OCI-LY7 (cell line): ENCODE results near the gene DEFB124. TPM values are rescaled to one million over a fixed set of nuclear protein-coding genes. Genes with fewer than 3 reads are reported as not detected.
A peak's percentile ranks its signal among the peaks of the same experiment; 100 is the strongest.

Experiments
- BruUV-seq: library from RNA; stranded (reverse); fragments of 400-500 nt; replicated peaks from 2 replicates; lab custom pipeline; 2021; lab: Mats Ljungman, UMichigan
- CTCF ChIA-PET: fragments of 300-600 bp; sonication (Branson Sonifier 250); formaldehyde crosslinking; loops from one replicate; lab custom pipeline; 2022; ENCODE audit warnings: antibody characterized with exemption; ENCODE audit not compliant: unreplicated experiment; lab: Charles Lee
- POLR2A ChIA-PET: fragments of 300-600 bp; sonication (Branson Sonifier 250); formaldehyde crosslinking; loops from one replicate; lab custom pipeline; 2022; ENCODE audit warnings: antibody characterized with exemption; lab: Charles Lee
- DNase-seq: peaks from one replicate; pipeline ENCODE4 v3.0.0-alpha.2; 2015; ENCODE audit warnings: low spot score
- H2AFZ ChIP-seq: fragments of 200-600 bp; sonication (generic), shearing (Covaris generic); 2 replicates; pipeline ENCODE4 v1.6.1; 2014; ENCODE audit warnings: mild to moderate bottlenecking, antibody characterized with exemption, low read length, moderate library complexity
- H3K27ac ChIP-seq: fragments of 200-600 bp; sonication (generic); 2 replicates; pipeline ENCODE4 v1.5.1; 2014; ENCODE audit warnings: mixed run types, low read depth, mild to moderate bottlenecking, moderate library complexity, low read length, inconsistent platforms; ENCODE audit not compliant: poor library complexity, severe bottlenecking
- H3K36me3 ChIP-seq: fragments of 200-600 bp; sonication (generic); 2 replicates; pipeline ENCODE4 v1.6.1; 2014; ENCODE audit warnings: mild to moderate bottlenecking, antibody characterized with exemption, low read length, moderate library complexity, mixed read lengths; ENCODE audit not compliant: insufficient read depth
- H3K4me1 ChIP-seq: fragments of 200-600 bp; sonication (generic); 2 replicates; pipeline ENCODE4 v1.5.1; 2014; ENCODE audit warnings: mild to moderate bottlenecking, low read length; ENCODE audit not compliant: insufficient read depth, poor library complexity, severe bottlenecking
- H3K4me2 ChIP-seq: fragments of 200-600 bp; sonication (generic); 2 replicates; pipeline ENCODE4 v1.6.1; 2014; ENCODE audit warnings: mild to moderate bottlenecking, low read length
- H3K4me3 ChIP-seq: fragments of 200-600 bp; sonication (generic); 2 replicates; pipeline ENCODE4 v1.5.1; 2014; ENCODE audit warnings: mild to moderate bottlenecking, low read depth, low read length; ENCODE audit not compliant: poor library complexity, severe bottlenecking
- H3K79me2 ChIP-seq: fragments of 200-600 bp; sonication (generic); 2 replicates; pipeline ENCODE4 v1.6.1; 2016; ENCODE audit warnings: low read depth, mild to moderate bottlenecking, low read length, moderate library complexity, mixed read lengths; ENCODE audit not compliant: insufficient read depth
- H3K9me2 ChIP-seq: fragments of 200-600 bp; sonication (generic); 2 replicates; pipeline ENCODE4 v1.6.1; 2016; ENCODE audit warnings: mild to moderate bottlenecking, low read length, mixed read lengths; ENCODE audit not compliant: insufficient read depth
- H3K9me3 ChIP-seq: fragments of 200-600 bp; sonication (generic); 2 replicates; pipeline ENCODE4 v1.6.1; 2014; ENCODE audit warnings: mild to moderate bottlenecking, mixed run types, low read length, mixed read lengths
- H4K20me1 ChIP-seq: fragments of 200-600 bp; sonication (generic); 2 replicates; pipeline ENCODE4 v1.6.1; 2014; ENCODE audit warnings: mild to moderate bottlenecking, antibody characterized with exemption, low read length, moderate library complexity, mixed read lengths; ENCODE audit not compliant: insufficient read depth
- CTCF ChIP-seq: fragments of 200-600 bp; sonication (generic); conservative IDR thresholded peaks from 2 replicates; pipeline ENCODE4 v1.5.1; 2014; ENCODE audit warnings: mild to moderate bottlenecking, antibody characterized with exemption, low read length, moderate library complexity, mixed read lengths
- EZH2phosphoT487 ChIP-seq: fragments of 200-600 bp; sonication (generic); IDR thresholded peaks from 2 replicates; pipeline ENCODE4 v1.6.1; 2018; ENCODE audit warnings: low read depth, borderline replicate concordance, mild to moderate bottlenecking, mixed run types, antibody characterized with exemption, low read length, moderate library complexity, mixed read lengths
- intact Hi-C: fragments of 100-400 bp; cut with micrococcal nuclease; formaldehyde crosslinking; loops from one replicate; pipeline ENCODE4 v1.10.0; 2022; ENCODE audit not compliant: unreplicated experiment
- total RNA-seq, 2 experiments: library from RNA; depleted of rRNA in 1 of 2; stranded (reverse); fragments of >200 nt in 1 of 2; shearing (Covaris generic) in 1 of 2; gene quantifications; 2 replicates each; pipeline ENCODE4 v1.2.3, GENCODE V29; 2014 to 2022

Gene DEFB124
- total RNA-seq, 2 experiments from 2014 or later, result not detected

- intact Hi-C loops, result no loop called here
- no peak for TF ChIP-seq EZH2phosphoT487
- Histone ChIP-seq H3K36me3 (no peaks in the 10 kb centered on the region), H2AFZ (no peak overlapping the region), H3K4me3 (no peak overlapping the region), H4K20me1 (no peaks in the 10 kb centered on the region), H3K79me2 (no peaks in the 10 kb centered on the region), H3K9me3 (no peaks in the 10 kb centered on the region), H3K9me2 (no peaks in the 10 kb centered on the region), H3K4me2 (no peak overlapping the region), H3K4me1 (peaks cover 28% of the 10 kb centered on the region), H3K27ac (no peak overlapping the region)
- BruUV-seq, result no TSS peak
- no peak for DNase-seq
- ChIA-PET CTCF (no interaction called here), POLR2A (no interaction called here)
These were observed 1.3 kb upstream of the DEFB124 start for GRCh38 chr20:31476294-31476585.

GRCh38 chr20:31475472-31476293, 756 bp upstream of the DEFB124 start:
- H3K9me2 ChIP-seq, result no peaks in the 10 kb centered on the region
- no peak overlapping the region for H2AFZ ChIP-seq
- intact Hi-C loops, result no loop called here
- CTCF ChIA-PET, result no interaction called here
- peak overlapping the region; percentile 71; the same call in 1 of the 2 replicates for H3K4me2 ChIP-seq
- BruUV-seq, result no TSS peak
- H4K20me1 ChIP-seq, result no peaks in the 10 kb centered on the region
- H3K9me3 ChIP-seq, result no peaks in the 10 kb centered on the region
- POLR2A ChIA-PET, result no interaction called here
- no peak overlapping the region for H3K27ac ChIP-seq
- peaks cover 28% of the 10 kb centered on the region for H3K4me1 ChIP-seq
- no peak for DNase-seq
- TF ChIP-seq CTCF, result no peak
- no peak for TF ChIP-seq EZH2phosphoT487
- no peaks in the 10 kb centered on the region for H3K79me2 ChIP-seq
- no peaks in the 10 kb centered on the region for H3K36me3 ChIP-seq
- H3K4me3 ChIP-seq, result no peak overlapping the region

GRCh38 chr20:31474097-31474436, 860 bp downstream of the DEFB124 start:
- ChIA-PET CTCF (interaction anchor here (2.2 kb wide), 1 partner anchor 29 kb away, joined by 8 read pairs; no protein-coding TSS in a partner anchor), POLR2A (interaction anchor here (0.6 to 1.2 kb wide), 5 partner anchors 14 to 34 kb away, joined by 3 to 4 read pairs (median 3); no protein-coding TSS in a partner anchor)
- Histone ChIP-seq H3K9me2 (no peaks in the 10 kb centered on the region), H3K4me2 (peak overlapping the region; percentile 71), H4K20me1 (no peaks in the 10 kb centered on the region), H3K4me1 (peaks cover 28% of the 10 kb centered on the region), H3K27ac (peak overlapping the region; percentile 60), H3K4me3 (peak overlapping the region; percentile 23), H3K9me3 (no peaks in the 10 kb centered on the region), H2AFZ (peak overlapping the region; percentile 82), H3K36me3 (no peaks in the 10 kb centered on the region), H3K79me2 (no peaks in the 10 kb centered on the region)
- intact Hi-C loops, result no loop called here
- peak; percentile 73 for DNase-seq
- TF ChIP-seq EZH2phosphoT487 (no peak), CTCF (no peak)
- no TSS peak for BruUV-seq
